NCI-H748 (cell line): ENCODE measurements around the gene CMSS1.

Experiments used
- DNase-seq: peaks from one replicate; lab custom pipeline; 2025; ENCODE audit not compliant: unreplicated experiment; lab: John Stamatoyannopoulos, UW

The CMSS1 gene

DNA sequence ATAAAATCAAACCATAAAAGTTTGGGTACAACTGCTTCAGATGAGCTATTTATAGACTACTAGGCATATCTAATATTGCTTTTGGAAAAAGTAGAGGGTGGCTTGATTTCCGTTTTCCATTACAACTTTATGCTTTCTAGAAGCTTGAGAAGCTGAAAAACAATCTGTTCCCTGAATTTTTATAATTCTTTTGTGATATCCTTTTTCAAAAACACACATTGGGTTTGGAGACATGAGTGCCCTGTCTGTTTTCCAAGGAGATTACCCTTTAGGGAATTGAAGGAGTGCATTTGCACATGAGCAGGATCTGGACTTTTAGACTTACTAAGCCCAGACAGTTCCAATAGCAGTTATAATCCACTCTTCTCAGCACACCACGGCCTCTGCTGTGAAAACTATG lies 346.1 kb downstream of the CMSS1 start:
- DNase-seq, result no peak

DNA sequence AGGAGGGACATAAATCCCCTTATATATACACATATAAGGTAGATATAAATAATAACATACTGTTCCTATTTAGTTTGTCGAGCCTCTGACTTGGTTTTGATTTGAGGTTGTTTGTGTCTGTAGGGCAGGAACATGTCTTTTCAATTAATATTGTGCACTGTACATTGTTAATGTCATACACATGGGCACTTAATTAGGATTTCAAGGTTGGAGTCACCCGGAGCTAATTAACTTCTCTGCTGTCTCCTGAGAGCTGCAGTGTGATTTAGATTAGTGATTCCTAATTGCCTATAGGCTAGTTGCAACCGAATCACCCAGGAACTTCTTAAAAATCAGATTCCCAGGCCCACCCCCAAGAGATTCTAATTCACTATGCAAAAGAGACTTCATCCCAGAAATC lies 347.1 kb downstream of the CMSS1 start:
- no peak for DNase-seq

DNA sequence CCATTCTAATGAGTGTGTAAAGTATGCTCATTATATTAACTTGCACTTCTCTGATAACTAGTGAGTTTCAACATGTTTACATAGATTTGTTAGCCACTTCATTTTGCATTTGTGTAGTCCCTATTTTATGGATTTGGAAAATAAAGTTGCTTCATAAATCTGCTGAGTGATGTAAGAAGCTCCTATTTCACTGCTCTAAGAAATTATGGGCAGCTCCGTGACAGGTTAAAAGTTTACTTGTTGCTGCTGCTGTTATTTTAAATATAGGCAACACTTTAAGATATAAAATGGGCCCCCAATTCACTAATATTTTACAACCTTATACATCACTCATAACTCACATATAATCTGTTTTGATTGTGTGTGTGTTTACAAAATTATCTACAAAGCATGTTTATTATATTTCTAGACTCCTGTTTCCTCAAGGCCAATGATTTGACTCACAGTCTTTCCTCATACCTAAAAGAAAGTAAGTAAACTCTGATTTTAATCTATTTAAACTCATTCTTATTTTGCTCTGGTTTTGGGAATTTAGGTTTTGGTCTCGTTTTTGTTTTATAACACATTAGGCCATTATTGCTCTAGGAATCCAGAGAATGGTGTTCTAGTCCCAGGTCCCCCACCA lies 348.4 kb downstream of the CMSS1 start:
- DNase-seq, result no peak

DNA sequence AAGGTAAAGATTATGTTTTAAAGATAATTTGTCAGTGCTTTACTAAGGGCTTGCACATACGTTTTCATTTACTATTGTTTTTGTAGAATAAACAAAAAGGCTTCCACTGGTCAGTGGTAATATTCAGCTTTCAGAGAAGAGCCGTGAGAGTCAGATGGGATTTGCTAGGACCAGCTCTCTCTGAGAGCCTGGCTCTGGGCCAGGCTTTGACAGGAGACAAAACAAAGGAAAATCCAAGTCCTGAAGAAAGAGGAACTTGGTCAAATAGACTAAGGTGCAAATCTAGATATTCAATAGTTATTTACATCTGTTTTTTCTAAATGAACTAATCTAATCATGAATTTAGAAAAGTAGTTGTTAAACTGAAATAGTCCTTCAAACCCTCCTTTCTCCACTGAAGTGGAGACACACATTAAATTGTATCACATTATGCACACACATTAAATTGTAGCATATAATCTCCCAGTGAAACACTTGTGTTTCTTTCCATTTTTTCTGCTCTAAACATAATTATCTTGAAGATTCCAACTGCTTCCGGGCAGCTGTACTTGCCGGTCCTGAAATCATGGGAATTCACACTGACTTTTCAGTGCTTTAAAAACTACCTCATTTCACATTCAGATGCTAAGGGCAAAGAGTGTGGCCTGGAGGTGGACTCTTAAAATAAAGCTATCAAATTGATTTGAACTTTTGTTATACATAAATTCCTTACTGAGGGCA lies 351.7 kb downstream of the CMSS1 start:
- no peak for DNase-seq

DNA sequence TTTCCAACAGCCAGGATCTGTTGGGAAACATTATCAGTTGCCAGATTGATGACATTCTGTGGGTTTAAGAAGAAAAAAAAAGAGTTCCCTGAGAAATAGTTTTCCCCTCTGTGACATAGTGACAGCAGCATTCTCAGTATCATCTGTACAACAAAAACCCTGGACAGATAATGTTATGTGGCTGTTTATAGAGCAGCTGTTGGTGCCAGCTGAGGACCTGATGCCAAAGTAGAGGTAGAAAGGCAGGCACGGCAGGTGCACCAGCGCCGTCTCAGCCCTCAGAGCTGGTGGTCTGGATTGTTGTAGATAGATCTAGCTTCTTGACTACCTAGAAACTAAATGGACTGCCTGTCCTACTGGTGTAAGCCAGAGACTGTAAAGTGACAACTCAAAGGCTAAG lies 352.8 kb downstream of the CMSS1 start:
- DNase-seq, result no peak

DNA sequence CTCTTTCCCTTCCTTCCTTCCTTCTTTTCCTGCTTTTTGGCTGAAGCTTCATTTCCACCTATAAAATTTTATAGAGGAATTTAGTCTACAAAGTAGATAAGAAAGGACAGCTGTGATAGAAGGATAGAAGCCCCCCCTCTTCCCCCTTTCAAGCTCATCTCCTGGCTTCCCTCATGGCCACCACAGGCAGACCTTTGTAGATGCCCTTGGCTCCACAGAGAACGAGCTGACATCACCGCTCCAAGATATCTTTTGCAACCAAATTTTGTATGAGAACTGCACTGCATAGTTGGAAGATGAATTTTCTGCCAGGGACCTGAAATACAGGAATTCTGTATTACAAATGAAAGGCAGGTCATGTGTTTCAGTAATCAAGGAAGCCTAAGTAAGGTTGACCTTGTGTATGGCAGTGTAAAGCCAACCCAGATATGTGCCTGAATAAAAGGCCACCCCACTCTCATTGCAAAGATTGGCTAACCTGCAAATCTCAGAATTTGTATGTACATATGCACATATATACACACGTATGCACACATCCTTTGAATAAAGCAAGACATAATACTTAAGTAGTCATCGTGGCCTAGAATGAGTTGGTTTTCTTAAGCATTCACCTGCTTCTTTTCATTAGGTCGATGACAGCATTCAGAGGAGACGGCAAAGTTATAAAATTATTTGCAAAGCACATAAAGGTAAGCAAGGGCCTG lies 353.7 kb downstream of the CMSS1 start:
- DNase-seq, result no peak

DNA sequence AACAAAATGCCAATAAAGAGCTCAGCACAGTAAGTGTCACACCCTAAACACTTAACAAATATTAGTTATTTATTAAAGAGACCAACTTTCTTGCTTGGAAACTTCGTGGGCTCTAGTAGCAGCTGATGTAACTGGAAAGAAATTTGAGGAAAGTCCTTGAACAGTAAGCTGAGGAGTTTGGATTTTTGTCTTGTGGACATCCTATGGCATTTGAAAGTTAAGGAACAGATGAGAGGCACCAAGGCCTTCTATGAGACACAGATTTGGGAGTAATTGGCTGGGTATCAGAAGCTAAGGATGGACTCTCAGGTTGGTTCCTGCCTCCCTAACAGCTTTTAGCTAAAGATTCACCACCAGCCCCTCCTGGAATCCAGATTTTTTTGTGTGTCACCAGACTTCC lies 356.3 kb downstream of the CMSS1 start:
- DNase-seq, result no peak

DNA sequence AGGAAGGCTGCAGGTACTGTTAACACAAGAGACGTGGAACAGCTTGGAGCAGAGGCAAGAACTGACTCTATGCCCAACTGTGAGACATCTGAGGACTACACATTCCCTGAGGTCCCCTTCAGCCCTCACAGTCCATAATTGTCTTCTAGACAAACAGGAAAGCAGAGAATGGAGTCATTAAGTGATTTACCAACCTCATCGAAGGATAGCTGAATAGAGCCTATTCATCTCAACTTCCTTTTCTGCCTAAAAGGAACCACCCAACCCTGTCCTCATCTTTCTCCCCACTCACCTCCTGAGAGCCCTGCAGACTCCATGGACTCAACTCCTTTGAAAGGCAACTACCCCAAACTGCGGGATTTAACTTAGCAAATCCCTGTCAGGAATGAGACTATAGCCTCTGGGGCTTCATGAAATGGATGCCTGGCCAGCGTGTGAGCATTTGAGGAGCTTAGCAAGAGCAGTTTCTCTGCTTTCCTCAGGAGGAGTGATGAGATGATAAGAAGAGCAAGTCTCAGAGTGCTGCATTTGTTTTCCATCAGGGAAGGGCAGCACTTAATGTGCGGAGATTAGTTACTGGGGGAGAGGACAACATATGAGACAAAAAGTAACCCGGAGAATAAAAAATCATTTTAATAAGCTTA lies 358.1 kb downstream of the CMSS1 start:
- peak; percentile 48 for DNase-seq

DNA sequence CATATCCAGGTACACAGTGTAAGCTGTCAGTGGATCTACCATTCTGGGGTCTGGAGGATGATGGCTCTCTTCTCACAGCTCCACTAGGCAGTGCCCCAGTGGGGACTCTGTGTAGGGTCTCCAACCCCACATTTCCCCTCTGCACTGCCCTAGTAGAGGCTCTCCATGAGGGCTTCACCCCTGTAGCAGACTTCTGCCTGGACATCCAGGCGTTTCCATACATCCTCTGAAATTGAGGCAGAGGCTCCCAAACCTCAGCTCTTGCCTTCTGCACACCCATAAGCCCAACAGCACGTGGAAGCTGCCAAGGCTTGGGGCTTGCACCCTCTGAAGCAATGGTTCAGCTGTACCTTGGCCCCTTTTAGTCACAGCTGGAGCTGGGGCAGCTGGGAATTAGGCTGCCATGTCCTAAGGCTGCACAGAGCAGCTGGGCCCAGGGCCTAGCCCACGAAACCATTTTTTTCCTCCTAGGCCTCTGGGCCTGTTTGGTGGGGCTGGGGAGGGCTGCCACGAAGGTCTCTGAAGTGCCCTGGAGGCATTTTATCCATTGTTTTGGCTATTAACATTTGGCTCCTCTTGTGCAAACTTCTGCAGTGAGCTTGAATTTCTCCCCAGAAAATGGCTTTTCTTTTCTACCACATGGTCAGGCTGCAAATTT lies 362.2 kb downstream of the CMSS1 start:
- no peak for DNase-seq

DNA sequence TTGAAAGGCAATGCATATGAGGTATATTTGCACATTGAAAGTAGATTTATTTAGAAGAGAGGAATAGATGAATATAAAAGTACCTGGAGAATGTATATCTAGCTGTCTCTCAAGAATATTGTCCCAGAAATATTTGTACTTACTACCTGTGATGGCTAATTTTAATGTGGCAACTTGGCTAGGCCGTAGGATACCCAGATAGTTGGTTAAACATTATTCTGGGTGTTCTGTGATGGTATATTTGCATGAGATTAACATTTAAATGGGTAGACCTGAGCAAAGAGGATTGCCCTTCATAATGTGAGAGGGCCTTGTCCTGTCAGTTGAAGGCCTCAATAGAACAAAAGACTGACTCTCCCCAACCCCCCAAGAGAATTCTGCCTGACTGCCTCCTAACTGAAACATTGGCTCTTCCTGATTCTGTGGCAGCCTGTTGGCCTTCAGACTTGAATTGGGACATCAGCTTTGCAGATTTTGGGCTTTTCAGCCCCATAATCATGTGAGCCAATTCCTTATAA lies 366.0 kb downstream of the CMSS1 start:
- no peak for DNase-seq

DNA sequence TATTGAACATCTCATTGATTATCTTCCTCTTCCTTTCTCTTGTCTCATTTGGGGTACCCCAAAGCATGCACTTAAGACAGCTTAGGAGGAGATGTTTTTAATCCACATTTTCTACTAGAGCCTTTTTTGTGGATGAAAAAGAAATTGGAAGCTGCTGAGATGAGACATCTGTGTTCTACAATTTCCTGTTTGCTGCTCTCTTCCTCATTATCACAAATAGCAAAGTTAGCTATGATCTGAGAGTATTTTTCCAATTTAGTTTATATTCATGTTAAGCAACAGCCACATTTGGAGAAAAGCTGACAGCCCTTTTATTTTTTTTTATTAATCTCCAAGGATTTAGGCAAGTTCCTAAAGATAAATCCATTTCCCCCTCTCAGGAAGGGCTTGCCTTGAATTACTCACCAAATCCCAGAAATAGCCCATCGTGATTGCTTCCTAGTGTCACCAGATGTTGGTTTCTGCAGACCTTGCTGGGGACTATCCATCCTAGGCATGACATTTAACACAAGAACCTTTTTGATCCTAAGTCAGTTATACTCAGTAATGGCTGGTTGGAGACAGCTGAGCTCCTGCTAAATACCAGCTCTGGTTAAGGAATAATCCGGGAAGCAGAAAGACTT lies 367.4 kb downstream of the CMSS1 start:
- no peak for DNase-seq

DNA sequence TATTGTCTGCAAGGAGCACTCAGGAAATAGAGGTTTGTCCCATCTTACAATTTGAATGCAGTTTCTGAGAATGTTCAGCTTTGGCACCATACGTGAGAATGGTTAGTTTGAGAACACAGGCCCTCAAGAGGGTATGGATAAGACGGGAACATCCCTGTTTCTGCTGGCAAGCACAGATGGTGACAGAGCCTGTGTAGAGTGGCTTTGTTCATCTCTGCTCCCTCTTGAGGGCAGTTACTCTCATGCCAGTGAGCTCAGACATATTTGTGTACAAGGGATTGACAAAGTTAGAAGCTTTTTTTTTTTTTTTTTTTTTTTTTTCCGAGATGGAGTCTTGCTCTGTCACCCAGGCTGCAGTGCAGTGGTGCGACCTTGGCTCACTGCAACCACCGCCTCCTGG lies 368.2 kb downstream of the CMSS1 start:
- DNase-seq, result no peak

DNA sequence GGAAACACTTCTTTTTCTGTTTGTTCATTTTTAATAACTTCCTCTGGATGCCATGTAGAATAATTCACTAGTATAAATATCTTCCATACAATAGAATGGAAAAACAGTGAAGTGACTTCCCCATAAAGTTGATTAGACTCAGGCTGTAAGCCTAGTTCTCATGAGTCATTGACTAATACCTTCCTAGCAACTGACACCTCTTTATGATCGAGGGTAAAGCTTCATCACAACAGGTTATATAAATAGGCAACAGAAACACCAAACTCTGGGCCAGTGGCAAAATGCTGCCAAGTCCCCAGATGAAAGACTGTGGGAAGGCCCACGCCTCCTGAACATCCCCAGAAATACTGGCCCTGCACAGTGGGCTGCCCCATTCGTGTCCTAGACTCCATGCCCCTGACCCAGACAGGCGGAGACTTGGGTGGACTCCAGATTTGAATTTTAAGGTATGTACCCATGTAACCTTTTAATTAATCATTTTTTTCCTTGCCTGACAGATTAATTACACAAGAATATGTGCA lies 371.8 kb downstream of the CMSS1 start:
- no peak for DNase-seq

DNA sequence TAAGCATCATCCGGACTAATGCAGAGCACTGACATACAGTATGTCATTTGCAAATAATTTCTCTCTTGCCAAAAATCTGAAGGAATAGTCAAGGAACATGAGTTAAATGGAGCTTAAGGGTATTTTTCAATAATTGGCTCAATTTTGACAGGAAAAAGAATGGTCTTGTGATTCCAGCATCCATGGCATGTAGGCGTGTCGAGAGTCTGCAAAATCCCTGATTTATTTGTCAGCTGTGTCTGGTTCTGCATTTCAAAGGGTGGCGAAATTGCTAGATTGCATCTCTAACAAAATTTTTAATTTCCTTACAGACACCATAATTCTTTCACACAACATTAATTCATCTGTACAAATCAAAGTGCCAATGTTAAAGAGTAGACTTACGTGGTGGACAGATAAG lies 377.7 kb downstream of the CMSS1 start:
- DNase-seq, result no peak

DNA sequence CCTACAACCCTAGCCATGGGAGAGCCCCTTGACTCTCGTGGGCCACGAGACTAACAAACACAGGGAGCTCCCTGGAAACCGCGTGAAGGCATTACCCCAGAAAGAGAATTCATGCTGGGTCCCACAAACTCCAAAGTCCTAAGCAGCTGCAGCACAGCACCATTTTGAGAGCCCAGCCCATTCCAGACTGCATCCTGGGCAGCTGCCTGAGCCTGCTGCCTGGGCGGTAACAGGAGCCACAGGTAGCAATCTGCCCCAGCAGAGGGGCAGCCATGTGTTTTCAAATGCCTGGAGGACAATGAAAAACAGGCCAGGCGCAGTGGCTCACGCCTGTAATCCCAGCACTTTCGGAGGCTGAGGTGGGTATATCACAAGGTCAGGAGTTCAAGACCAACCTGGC lies 380.2 kb downstream of the CMSS1 start:
- no peak for DNase-seq

DNA sequence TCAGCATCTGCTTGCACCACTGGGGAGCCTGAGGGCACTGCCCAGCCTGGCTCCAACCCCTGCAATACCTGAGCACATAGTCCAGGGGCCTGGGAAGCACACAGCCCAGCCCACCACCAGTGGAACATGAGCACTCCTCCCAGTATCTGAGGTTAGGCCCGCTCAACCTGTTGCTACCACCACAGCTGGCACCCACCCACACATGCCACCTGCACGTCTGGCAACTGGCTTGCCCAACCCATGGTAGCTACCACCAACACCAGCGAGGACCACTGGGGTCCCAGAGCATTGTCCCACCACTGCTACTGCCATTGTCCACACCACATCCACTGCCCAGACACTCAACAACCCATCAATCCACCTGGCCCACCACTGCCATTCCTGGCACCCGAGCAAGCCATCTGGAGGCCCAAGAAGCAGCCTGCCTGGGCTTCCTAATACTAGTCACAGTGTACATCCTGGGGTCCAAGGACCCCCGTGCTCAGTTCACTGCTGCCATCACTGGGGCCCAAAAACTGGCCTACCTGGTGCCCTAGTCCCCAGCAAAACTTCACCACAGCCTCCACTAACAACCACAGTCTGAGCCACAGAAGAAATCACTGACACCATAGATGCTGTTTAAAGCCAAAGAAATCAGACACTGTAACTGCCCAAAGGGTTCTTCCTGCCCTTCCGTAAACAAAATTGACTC lies 381.1 kb downstream of the CMSS1 start:
- no peak for DNase-seq

DNA sequence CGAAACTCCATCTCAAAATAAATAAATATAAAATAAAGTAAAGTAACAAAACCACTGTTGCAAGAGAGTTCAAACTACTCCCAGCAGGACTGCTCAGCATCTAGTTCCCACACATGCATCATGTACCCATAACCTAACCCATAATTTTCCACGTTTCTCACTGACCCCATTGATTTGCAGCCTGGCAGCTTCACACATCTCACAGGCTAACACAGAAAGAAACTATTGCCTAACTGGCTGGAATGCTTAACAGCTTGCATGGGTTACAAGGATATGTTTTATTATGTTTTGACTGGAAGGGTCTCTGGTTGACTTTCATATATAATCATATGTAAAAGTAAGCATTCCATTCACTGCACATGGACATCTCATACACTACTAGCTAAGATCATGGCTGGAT lies 387.5 kb downstream of the CMSS1 start:
- no peak for DNase-seq

DNA sequence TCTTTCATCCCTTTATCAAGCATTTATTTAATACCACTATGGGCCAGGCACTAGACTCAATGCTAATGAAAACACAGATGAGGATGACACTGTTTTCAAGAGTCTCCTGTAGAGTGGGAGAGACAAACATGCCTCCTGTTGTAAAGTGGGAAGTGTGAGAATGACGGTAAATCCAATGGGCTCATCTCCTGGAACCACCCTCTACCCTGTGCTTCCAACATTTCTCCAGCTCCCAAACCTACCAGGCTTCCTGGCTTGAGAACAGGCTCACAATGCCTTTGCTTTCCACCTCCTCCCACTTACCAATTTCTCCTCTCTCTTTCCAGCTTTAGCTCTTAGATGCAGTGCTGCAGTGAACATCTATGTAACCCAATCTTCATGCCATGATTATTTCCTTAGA lies 389.0 kb downstream of the CMSS1 start:
- DNase-seq, result no peak

DNA sequence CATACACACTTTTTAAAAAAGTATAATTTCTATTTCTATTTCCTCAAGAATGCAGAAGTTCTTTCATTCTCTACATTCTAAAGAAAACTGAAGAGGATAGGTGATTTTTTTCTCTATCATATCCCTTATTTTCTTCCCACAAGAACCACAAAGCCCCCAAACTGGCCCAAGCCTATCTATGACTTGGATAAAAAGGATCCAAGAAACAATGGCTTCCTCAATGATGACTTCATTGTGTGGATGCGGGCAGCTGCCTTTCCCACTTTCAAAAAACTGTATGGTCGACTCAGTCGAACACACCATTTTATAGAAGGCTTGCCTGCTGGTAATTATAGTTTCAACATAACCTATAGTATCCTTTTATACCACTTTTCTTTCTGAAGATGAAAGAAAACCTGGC lies 390.2 kb downstream of the CMSS1 start:
- no peak for DNase-seq

DNA sequence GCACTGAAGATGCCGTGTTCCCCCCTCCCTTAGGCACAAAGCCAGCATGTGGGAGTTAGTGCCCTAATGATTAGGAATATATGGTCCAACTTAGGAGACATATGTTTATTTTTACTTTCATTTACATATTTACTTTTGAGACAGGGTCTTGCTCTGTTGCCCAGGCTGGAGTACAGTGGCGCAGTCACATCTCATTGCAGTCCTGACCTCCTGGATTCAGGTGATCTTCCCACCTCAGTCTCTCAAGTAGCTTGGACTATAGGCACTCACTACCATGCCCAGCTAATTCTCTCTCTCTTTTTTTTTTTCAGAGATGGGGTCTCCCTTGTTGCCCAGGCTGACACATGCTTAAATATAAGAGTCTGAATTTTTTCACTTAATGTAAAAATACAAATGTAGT lies 391.5 kb downstream of the CMSS1 start:
- no peak for DNase-seq
